Stomach (tissue), 4 donors: Measurements from ENCODE around the gene PIP4K2A.
"Not testable (repeated sequence)": the region's sequence is repeated elsewhere in the genome, so short reads cannot be mapped to it uniquely, and the experiment has no call there.

ENCODE experiments used
- CTCF ChIP-seq, 7 experiments: fragments of 450-650 bp in 4 of 7; fragments of 200-600 bp in 3 of 7; sonication (generic) in 3 of 7; IDR thresholded peaks; one replicate each; pipeline ENCODE4 v1.5.1; 2016 to 2019; ENCODE audit warnings: antibody characterized with exemption in 7 of 7, control low read depth in 2 of 7, mild to moderate bottlenecking in 1 of 7
- POLR2A ChIP-seq, 4 donors: fragments of 450-650 bp; IDR thresholded peaks; one replicate each; pipeline ENCODE4 v1.6.1; 2016; ENCODE audit warnings: antibody characterized with exemption in 4 of 4, control low read depth in 2 of 4, mild to moderate bottlenecking in 1 of 4, moderate library complexity in 1 of 4

- TF ChIP-seq CTCF, POLR2A (IDR thresholded peaks at IDR 0.05): not testable (repeated sequence)
Observed at GRCh38 chr10:22524333-22524732, 190.0 kb downstream of the PIP4K2A start.
